ENCODE measurements around the gene VPS26A. TPM values are rescaled to one million over a fixed set of nuclear protein-coding genes. Genes with fewer than 3 reads are reported as not detected.
A peak's percentile ranks its signal among the peaks of the same experiment; 100 is the strongest.

Gene VPS26A
- total RNA-seq, 2 experiments from 2014 or later = 32.8 to 33.0 TPM

GRCh38 chr10:69107176-69107490 is 16.8 kb upstream of the VPS26A start:
- Mint-ChIP-seq H3K4me3 (no peak overlapping the region), H3K27me3 (no peaks in the 10 kb centered on the region), H3K27ac (peak overlapping the region; percentile 10), H3K9me3 (no peaks in the 10 kb centered on the region), H3K36me3 (ENCODE audit: low read depth) (peaks cover 40% of the 10 kb centered on the region), H3K4me1 (ENCODE audit: low read depth) (peaks cover 6% of the 10 kb centered on the region)
- Histone ChIP-seq H3K36me3 (ENCODE audit: insufficient read depth, low read length) (peaks cover 30% of the 10 kb centered on the region), H3K4me3 (ENCODE audit: low read length) (no peak overlapping the region), H3K27me3 (ENCODE audit: control insufficient read depth in 1 of 2, insufficient read depth in 2 of 2, low read length in 2 of 2) (no peaks in the 10 kb centered on the region), H3K27ac (ENCODE audit: low read depth in 1 of 2, low read length in 2 of 2) (no peak overlapping the region), H3K4me1 (ENCODE audit: insufficient read depth, low read length) (peaks cover 4% of the 10 kb centered on the region), H3K9me3 (ENCODE audit: control insufficient read depth in 1 of 2, insufficient read depth in 1 of 2, low read length in 2 of 2) (no peaks in the 10 kb centered on the region)
- ATAC-seq (ENCODE audit: poor library complexity) (no peak), DNase-seq (no peak)
- ChIA-PET CTCF (no interaction called here), POLR2A (no interaction called here)
- TF ChIP-seq CTCF (IDR thresholded peaks at IDR 0.05) = no peak
- intact Hi-C loops (cut with DNase I, micrococcal nuclease) = no loop called here

- Histone ChIP-seq H3K4me3 (ENCODE audit: low read length) (no peak overlapping the region), H3K27ac (ENCODE audit: low read depth in 1 of 2, low read length in 2 of 2) (no peak overlapping the region), H3K9me3 (ENCODE audit: control insufficient read depth in 1 of 2, insufficient read depth in 1 of 2, low read length in 2 of 2) (no peaks in the 10 kb centered on the region), H3K36me3 (ENCODE audit: insufficient read depth, low read length) (peaks cover 24% of the 10 kb centered on the region), H3K4me1 (ENCODE audit: insufficient read depth, low read length) (no peaks in the 10 kb centered on the region), H3K27me3 (ENCODE audit: control insufficient read depth in 1 of 2, insufficient read depth in 2 of 2, low read length in 2 of 2) (no peaks in the 10 kb centered on the region)
- peaks cover under 1% of the 10 kb centered on the region for H3K4me1 Mint-ChIP-seq (ENCODE audit: low read depth)
- no peak for DNase-seq
- CTCF ChIA-PET = no interaction called here
- no peak overlapping the region for H3K4me3 Mint-ChIP-seq
- TF ChIP-seq CTCF (IDR thresholded peaks at IDR 0.05) = no peak
- intact Hi-C loops (cut with DNase I, micrococcal nuclease) = no loop called here
- H3K27me3 Mint-ChIP-seq = no peaks in the 10 kb centered on the region
- no peaks in the 10 kb centered on the region for H3K9me3 Mint-ChIP-seq
- ATAC-seq (ENCODE audit: poor library complexity) = no peak
- no peak overlapping the region for H3K27ac Mint-ChIP-seq
- peaks cover 34% of the 10 kb centered on the region for H3K36me3 Mint-ChIP-seq (ENCODE audit: low read depth)
- POLR2A ChIA-PET = no interaction called here
These were observed 16.3 kb upstream of the VPS26A start for GRCh38 chr10:69107699-69108098.

GRCh38 chr10:69119896-69120295 is 4.1 kb upstream of the VPS26A start:
- Histone ChIP-seq H3K9me3 (ENCODE audit: control insufficient read depth in 1 of 2, insufficient read depth in 1 of 2, low read length in 2 of 2) (no peaks in the 10 kb centered on the region), H3K27ac (ENCODE audit: low read depth in 1 of 2, low read length in 2 of 2) (no peak overlapping the region), H3K4me3 (ENCODE audit: low read length) (no peak overlapping the region), H3K27me3 (ENCODE audit: control insufficient read depth in 1 of 2, insufficient read depth in 2 of 2, low read length in 2 of 2) (no peaks in the 10 kb centered on the region), H3K36me3 (ENCODE audit: insufficient read depth, low read length) (no peaks in the 10 kb centered on the region), H3K4me1 (ENCODE audit: insufficient read depth, low read length) (peaks cover 12% of the 10 kb centered on the region)
- Mint-ChIP-seq H3K4me3 (no peak overlapping the region), H3K9me3 (no peaks in the 10 kb centered on the region), H3K27me3 (no peaks in the 10 kb centered on the region), H3K36me3 (ENCODE audit: low read depth) (peaks cover 13% of the 10 kb centered on the region), H3K27ac (no peak overlapping the region), H3K4me1 (ENCODE audit: low read depth) (peaks cover 14% of the 10 kb centered on the region)
- intact Hi-C loops (cut with DNase I, micrococcal nuclease) = loop anchor here in 1 of 2 experiments (5.0 kb wide), 1 partner anchor 218 kb away; the partner anchor contains the start of gene DDX50
- DNase-seq = no peak
- no peak for ATAC-seq (ENCODE audit: poor library complexity)
- ChIA-PET POLR2A (no interaction called here), CTCF (no interaction called here)
- no peak for TF ChIP-seq CTCF (IDR thresholded peaks at IDR 0.05)
